Neural progenitor cell (in vitro differentiated cells): ENCODE measurements around the gene RNF183. TPM values are rescaled to one million over a fixed set of nuclear protein-coding genes. Genes with fewer than 3 reads are reported as not detected.

Experiments used
- DNase-seq: peaks from one replicate; pipeline ENCODE4 v3.0.0-alpha.2; 2016; ENCODE audit warnings: low spot score
- H2AFZ ChIP-seq: fragments of 200-600 bp; sonication (generic); replicated peaks from 2 replicates; pipeline ENCODE4 v1.6.1; 2016; ENCODE audit warnings: antibody characterized with exemption
- H3F3A ChIP-seq: fragments of 200-600 bp; sonication (generic); 2 replicates; pipeline ENCODE4 v1.6.1; 2016; ENCODE audit warnings: antibody characterized with exemption, low read depth
- H3K27ac ChIP-seq: fragments of 200-600 bp; sonication (generic); 2 replicates; pipeline ENCODE4 v1.5.1; 2016; ENCODE audit warnings: mild to moderate bottlenecking
- H3K27me3 ChIP-seq: fragments of 200-600 bp; sonication (generic); 2 replicates; pipeline ENCODE4 v1.6.1; 2016; ENCODE audit warnings: mild to moderate bottlenecking, moderate library complexity
- H3K36me3 ChIP-seq: fragments of 200-600 bp; sonication (generic); 2 replicates; pipeline ENCODE4 v1.5.1; 2016
- H3K4me1 ChIP-seq: fragments of 200-600 bp; sonication (generic); 2 replicates; pipeline ENCODE4 v1.6.1; 2016; ENCODE audit warnings: mixed run types
- H3K4me2 ChIP-seq: fragments of 200-600 bp; sonication (generic); 2 replicates; pipeline ENCODE4 v1.6.1; 2016
- H3K4me3 ChIP-seq: fragments of 200-600 bp; sonication (generic); 2 replicates; pipeline ENCODE4 v1.5.1; 2016
- H3K79me2 ChIP-seq: fragments of 200-600 bp; sonication (generic); 2 replicates; pipeline ENCODE4 v1.6.1; 2016; ENCODE audit warnings: low read depth
- H3K9ac ChIP-seq: fragments of 200-600 bp; sonication (generic); 2 replicates; pipeline ENCODE4 v1.6.1; 2016
- H3K9me3 ChIP-seq: fragments of 200-600 bp; sonication (generic); 2 replicates; pipeline ENCODE4 v1.5.1; 2016; ENCODE audit warnings: low read depth
- H4K20me1 ChIP-seq: fragments of 200-600 bp; sonication (generic); 2 replicates; pipeline ENCODE4 v1.6.1; 2016; ENCODE audit warnings: low read depth
- H3K27ac Mint-ChIP-seq: 3 replicates; pipeline ENCODE4 v1.8.0; 2021; ENCODE audit warnings: mixed read lengths
- H3K27me3 Mint-ChIP-seq: 2 replicates; pipeline ENCODE4 v1.8.0; 2022; ENCODE audit warnings: low read depth, mild to moderate bottlenecking, inconsistent platforms, moderate library complexity, mixed read lengths; ENCODE audit not compliant: insufficient read depth
- H3K36me3 Mint-ChIP-seq: 3 replicates; pipeline ENCODE4 v1.8.0; 2021; ENCODE audit warnings: mixed read lengths
- H3K4me1 Mint-ChIP-seq: 3 replicates; pipeline ENCODE4 v1.8.0; 2021; ENCODE audit warnings: mixed read lengths
- H3K4me3 Mint-ChIP-seq: 3 replicates; pipeline ENCODE4 v1.8.0; 2021; ENCODE audit warnings: mild to moderate bottlenecking, moderate library complexity, mixed read lengths
- H3K9me3 Mint-ChIP-seq: 3 replicates; pipeline ENCODE4 v1.8.0; 2020; ENCODE audit warnings: mixed read lengths
- EZH2 ChIP-seq: fragments of 200-600 bp; sonication (generic); IDR thresholded peaks from 2 replicates; pipeline ENCODE4 v1.6.1; 2017; ENCODE audit warnings: antibody characterized with exemption, mild to moderate bottlenecking, moderate library complexity
- EZH2phosphoT487 ChIP-seq: fragments of 200-600 bp; sonication (generic); IDR thresholded peaks from 2 replicates; pipeline ENCODE4 v1.6.1; 2017; ENCODE audit warnings: antibody characterized with exemption
- total RNA-seq: library from RNA; depleted of rRNA; stranded (reverse); fragments of >200 nt; gene quantifications from 2 replicates; pipeline ENCODE4 v1.2.3, GENCODE V29; 2015; ENCODE audit warnings: low replicate concordance
- TF ChIP-seq, protein P1 (sequence below): fragments of 200-600 bp; sonication (generic); IDR thresholded peaks from 2 replicates; pipeline ENCODE4 v1.5.1; 2017; ENCODE audit warnings: antibody characterized with exemption, mild to moderate bottlenecking

Gene RNF183
- total RNA-seq, 1 donor from 2014 or later, result 0.09 TPM

DNA sequence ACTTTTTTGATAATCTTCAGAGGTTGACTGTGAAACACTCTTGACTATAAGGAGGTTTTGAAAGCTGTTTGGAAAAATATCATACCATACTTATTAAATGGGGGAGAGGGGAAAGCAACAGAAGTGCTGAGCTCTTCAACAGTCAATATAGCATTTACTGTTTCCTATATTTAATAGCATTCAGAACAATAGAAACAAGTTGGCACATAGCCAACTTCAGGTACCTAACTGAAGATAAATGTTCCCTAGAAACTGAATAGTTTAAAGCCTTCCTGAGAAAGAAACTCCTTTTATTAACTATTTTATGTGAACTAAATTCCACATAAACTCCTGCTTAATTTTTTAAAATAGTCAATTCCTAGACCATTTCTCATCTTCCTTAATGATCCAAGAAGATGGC is 55.5 kb downstream of the RNF183 start:
- no peak overlapping the region for H2AFZ ChIP-seq
- peaks cover 11% of the 10 kb centered on the region for H3K36me3 Mint-ChIP-seq
- H3K4me3 Mint-ChIP-seq, result no peak overlapping the region
- no peaks in the 10 kb centered on the region for H3K9me3 ChIP-seq
- peaks cover 11% of the 10 kb centered on the region for H3K9me3 Mint-ChIP-seq
- no peak overlapping the region for H3K4me3 ChIP-seq
- H3K27ac ChIP-seq, result no peak overlapping the region
- H3F3A ChIP-seq, result no peaks in the 10 kb centered on the region
- H3K79me2 ChIP-seq, result no peaks in the 10 kb centered on the region
- DNase-seq, result no peak
- no peaks in the 10 kb centered on the region for H3K4me1 Mint-ChIP-seq
- no peak overlapping the region for H3K4me2 ChIP-seq
- H3K27ac Mint-ChIP-seq, result no peak overlapping the region
- TF ChIP-seq, protein P1, sequence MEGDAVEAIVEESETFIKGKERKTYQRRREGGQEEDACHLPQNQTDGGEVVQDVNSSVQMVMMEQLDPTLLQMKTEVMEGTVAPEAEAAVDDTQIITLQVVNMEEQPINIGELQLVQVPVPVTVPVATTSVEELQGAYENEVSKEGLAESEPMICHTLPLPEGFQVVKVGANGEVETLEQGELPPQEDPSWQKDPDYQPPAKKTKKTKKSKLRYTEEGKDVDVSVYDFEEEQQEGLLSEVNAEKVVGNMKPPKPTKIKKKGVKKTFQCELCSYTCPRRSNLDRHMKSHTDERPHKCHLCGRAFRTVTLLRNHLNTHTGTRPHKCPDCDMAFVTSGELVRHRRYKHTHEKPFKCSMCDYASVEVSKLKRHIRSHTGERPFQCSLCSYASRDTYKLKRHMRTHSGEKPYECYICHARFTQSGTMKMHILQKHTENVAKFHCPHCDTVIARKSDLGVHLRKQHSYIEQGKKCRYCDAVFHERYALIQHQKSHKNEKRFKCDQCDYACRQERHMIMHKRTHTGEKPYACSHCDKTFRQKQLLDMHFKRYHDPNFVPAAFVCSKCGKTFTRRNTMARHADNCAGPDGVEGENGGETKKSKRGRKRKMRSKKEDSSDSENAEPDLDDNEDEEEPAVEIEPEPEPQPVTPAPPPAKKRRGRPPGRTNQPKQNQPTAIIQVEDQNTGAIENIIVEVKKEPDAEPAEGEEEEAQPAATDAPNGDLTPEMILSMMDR, result no peak
- TF ChIP-seq EZH2 (no peak), EZH2phosphoT487 (no peak)
- no peaks in the 10 kb centered on the region for H3K27me3 ChIP-seq
- no peak overlapping the region for H3K9ac ChIP-seq
- no peaks in the 10 kb centered on the region for H3K4me1 ChIP-seq
- no peaks in the 10 kb centered on the region for H3K36me3 ChIP-seq
- H4K20me1 ChIP-seq, result no peaks in the 10 kb centered on the region
- H3K27me3 Mint-ChIP-seq, result peaks cover 2% of the 10 kb centered on the region

Other genes with a start within 250 kb of the RNF183 start
- 13.3 and 14.1 TPM in 2 replicates for gene ZFP37, start 246.7 kb downstream of the RNF183 start, total RNA-seq
- gene SLC31A2, start 152.4 kb downstream of the RNF183 start, total RNA-seq, result 0.34 and 1.7 TPM in 2 replicates
- 18.6 and 25.5 TPM in 2 replicates for gene FKBP15, start 82.1 kb downstream of the RNF183 start, total RNA-seq
- 22.1 and 26.0 TPM in 2 replicates for gene SLC31A1, start 81.8 kb downstream of the RNF183 start, total RNA-seq
- gene CDC26, start 27.8 kb downstream of the RNF183 start, total RNA-seq, result 45.6 and 94.4 TPM in 2 replicates
- 28.2 and 34.0 TPM in 2 replicates for gene PRPF4, start 27.7 kb downstream of the RNF183 start, total RNA-seq
- gene WDR31, start 36.9 kb upstream of the RNF183 start, total RNA-seq, result 2.5 and 3.2 TPM in 2 replicates
- gene BSPRY, start 46.2 kb upstream of the RNF183 start, total RNA-seq, result 0.25 and 0.58 TPM in 2 replicates
- gene HDHD3, start 73.6 kb upstream of the RNF183 start, total RNA-seq, result 9.8 and 18.0 TPM in 2 replicates
- 17.4 and 20.8 TPM in 2 replicates for gene ALAD, start 97.9 kb upstream of the RNF183 start, total RNA-seq
- gene POLE3, start 107.3 kb upstream of the RNF183 start, total RNA-seq, result 48.2 and 57.8 TPM in 2 replicates
- gene C9orf43, start 107.4 kb upstream of the RNF183 start, total RNA-seq, result 0.50 and 1.3 TPM in 2 replicates
- gene RGS3, start 160.4 kb upstream of the RNF183 start, total RNA-seq, result 30.3 and 39.9 TPM in 2 replicates